Activated T-cell treated with anti-CD3 and anti-CD28 coated beads for 48 hours (primary cell): ENCODE data around the gene PEX10.
A peak's percentile ranks its signal among the peaks of the same experiment; 100 is the strongest.
"Not testable (repeated sequence)": the region's sequence is repeated elsewhere in the genome, so short reads cannot be mapped to it uniquely, and the experiment has no call there.

Source experiments
- DNase-seq: peaks from one replicate; pipeline ENCODE4 v3.0.0-alpha.2; 2020; ENCODE audit warnings: low read depth

PEX10 gene

GRCh38 chr1:2443277-2444137 lies 31.1 kb upstream of the PEX10 start:
- DNase-seq = peak; percentile 23

- no peak for DNase-seq
These were observed 30.3 kb upstream of the PEX10 start for GRCh38 chr1:2442661-2443060.

DNA sequence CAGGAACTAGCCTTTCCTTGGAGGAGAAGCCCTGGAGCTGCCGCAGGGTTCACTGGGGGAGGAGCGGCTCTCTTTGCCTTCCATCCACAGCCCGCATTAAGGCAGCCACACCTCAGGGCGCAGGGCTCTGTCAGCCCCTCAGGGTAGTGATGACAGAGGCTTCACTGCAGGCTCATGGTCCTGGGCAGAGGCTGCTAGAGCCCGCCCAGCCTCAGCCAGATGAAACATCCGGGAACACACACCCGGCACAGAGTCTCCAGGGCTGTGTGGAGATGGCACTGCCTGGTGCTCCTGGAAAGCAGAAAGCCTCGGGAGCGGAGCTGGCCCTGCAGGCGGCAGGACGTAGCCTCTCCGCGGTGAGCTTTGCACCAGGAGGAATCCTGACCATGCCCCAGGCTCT lies 29.4 kb upstream of the PEX10 start:
- no peak for DNase-seq

GRCh38 chr1:2440346-2440745 lies 28.0 kb upstream of the PEX10 start:
- DNase-seq = not testable (repeated sequence)

DNA sequence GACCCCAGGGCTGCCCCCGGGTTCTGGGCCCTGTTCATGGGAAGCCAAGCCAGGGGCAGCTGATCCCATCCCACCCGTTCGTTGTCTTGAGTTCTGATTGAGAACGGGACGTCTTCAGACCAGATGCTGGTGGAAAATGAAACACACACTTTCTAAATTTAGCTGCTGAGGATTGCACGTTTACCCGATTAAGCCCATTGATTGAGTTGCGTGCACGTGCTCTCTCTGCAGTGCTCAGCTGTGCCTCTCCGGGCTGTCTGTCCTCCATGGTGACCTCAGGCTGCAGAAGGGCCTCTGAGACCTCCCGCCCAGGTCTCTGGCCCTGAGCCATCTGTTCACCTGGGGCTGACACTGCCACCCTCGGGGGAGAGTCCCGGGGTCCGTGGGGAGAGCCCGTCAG lies 27.0 kb upstream of the PEX10 start:
- no peak for DNase-seq

DNA sequence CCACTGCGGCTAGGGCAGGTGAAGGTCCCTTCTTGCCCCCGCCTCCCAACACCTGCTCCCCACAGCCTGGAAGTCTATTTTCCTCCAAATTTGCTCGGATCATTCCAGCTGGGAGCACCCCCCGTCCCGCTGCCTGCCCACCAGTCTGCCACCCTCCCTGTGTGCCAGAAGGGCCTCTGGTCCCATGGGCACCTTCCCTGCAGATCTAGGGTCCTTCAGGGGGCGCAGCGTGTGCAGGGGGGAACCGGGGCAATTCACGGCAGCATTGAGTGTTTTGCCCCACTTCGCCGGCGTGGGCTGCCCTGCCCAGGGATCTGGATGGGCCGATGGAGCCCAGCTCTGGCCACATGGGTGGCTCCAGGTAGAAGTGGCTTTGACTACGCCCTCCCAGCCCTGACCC lies 26.3 kb upstream of the PEX10 start:
- DNase-seq = no peak

GRCh38 chr1:2438038-2438437 lies 25.7 kb upstream of the PEX10 start:
- no peak for DNase-seq

- no peak for DNase-seq
These were observed 25.3 kb upstream of the PEX10 start for GRCh38 chr1:2437617-2438016.

- no peak for DNase-seq
These were observed 24.5 kb upstream of the PEX10 start for GRCh38 chr1:2436876-2437275.

DNA sequence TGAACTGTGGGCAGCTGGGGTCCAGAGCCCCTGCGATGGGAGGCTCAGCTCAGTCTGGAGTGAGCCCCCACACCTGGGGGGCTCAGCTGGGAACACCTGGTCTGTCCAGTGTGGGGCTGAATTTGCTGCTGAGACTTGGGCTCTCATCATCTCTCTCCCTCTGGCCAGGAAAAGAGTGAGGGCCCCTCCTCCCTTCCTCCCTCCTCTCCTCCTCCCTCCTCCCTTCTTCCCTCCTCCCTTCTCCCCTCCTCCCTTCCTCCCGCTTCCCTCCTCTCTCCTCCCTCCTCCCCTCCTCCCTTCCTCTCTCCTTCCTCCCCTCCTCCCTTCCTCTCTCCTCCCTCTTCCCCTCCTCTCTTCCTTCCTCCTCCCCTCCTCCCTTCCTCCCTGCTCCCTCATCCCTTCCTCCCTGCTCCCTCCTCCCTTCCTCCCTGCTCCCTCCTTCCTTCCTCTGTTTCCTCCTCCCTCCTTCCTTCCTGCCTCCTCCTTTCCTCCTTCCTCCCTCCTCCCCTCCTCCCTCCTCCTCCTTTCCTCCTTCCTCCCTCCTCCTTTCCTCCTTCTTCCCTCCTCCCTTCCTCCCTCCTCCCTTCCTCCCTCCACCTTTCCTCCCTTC lies 23.5 kb upstream of the PEX10 start:
- DNase-seq = no peak

DNA sequence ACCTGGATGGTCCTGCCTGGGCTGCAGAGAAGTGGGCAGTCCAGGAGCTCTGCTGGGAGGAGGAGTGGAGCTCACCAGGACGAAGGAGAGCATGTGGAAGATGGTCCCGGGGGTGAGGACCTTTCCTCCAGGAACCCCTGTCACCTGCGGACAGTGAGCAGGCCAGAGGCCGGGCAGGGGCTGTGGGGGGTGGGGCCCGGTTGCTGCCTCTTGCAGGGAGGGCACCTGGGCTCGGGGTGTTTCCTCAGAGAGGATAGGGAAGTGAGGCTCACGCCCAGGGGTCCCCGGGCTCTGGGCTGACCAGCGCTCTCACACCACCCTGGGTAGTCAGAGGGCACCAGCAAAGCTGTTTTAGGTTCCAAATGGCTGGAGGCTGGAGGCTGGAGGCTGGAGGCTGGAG lies 22.7 kb upstream of the PEX10 start:
- DNase-seq = no peak

DNA sequence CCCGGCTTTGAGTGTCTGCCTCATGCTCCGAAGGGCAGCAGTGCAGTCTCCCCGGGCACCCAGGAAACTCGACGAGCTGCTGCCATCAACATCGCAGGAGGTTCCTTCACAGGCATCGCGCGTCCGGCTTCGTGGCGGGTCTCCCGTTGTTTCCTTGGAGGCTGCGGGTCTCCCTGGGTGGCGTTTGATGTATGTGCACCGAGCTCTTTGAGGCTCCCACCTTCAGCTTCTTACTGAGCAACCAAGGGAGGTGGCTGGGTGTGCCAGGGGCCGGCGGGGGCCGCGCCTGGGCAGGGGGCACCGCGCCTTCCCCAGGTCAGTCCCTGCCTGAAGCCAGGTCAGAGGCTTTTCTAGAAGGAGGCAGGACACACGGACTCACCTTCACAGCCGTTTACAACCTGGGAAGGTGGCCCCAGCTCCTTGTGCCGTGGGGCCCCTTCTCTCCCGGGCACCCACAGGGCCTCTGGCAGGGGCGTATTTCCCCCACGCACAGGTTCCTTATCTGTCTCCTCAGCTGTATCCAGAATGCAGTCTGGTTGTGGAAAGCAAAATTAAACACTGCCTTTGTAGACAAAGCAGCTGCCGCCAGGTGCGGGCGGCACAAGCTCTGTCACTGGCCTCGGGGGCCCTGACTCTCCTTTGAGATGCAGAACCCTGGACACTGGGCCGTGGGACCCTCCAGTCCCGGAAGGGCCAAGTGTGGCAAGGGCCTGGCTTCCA lies 21.7 kb upstream of the PEX10 start:
- no peak for DNase-seq

DNA sequence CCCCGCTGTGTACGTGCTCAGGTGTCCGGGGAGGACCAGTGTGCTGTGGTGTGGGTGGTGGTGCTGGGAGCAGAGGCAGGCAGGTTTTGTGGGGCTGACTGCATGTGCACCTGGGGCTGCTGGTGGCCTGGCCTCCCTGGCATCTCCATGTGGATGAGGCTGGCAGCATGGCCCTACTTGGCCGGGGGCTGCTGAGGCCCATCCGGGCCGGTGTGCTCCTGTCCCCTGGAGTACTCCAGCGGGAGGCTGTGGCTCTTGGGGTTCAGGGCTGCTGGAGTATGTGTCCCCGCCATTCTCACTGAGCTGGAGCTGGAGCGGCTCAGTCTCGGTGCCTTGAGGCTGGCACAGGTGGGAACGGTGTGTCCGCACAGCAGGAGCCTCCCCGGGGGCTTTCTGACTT lies 20.8 kb upstream of the PEX10 start:
- DNase-seq = no peak

DNA sequence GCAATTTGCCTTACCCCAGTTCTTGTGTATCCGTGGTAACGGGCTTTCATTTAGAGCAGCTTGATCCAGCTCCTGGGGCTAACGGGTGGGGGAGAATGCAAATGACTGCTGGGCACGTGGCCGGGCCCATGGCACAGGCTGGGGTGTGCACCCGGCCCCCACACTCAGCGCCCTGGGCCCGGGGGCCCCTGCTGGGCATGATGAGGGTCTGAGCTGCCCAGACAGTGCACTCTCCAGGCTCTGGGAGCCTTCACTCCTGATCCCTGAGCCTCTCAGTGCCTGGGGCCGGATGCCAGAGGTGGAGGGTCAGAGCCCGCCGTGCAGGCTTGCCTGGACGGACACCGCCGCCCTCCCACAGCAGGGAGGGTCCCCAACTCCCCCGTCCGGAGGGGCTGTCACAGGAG lies 20.1 kb upstream of the PEX10 start:
- no peak for DNase-seq

DNA sequence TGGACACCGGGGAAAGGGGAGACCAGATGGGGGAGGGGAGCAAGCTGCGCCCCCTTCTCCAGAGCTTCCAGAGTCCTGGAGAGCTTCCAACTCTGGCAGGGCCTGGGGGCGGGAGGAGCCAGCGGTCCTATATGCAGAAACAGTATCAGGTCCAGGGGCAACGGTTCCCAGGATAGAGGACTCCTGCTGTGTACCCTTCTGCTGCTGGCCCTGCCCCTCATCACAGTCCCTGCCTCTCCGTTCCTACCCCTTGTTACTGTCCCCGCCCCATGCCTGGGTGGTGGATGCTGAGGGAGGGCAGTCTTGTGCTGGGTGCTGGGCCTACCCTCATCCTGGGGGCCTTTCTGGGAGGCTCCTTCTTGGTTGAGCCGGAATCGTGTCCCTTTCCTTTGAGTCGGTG lies 19.2 kb upstream of the PEX10 start:
- no peak for DNase-seq

GRCh38 chr1:2431103-2431502 lies 18.7 kb upstream of the PEX10 start:
- no peak for DNase-seq

DNA sequence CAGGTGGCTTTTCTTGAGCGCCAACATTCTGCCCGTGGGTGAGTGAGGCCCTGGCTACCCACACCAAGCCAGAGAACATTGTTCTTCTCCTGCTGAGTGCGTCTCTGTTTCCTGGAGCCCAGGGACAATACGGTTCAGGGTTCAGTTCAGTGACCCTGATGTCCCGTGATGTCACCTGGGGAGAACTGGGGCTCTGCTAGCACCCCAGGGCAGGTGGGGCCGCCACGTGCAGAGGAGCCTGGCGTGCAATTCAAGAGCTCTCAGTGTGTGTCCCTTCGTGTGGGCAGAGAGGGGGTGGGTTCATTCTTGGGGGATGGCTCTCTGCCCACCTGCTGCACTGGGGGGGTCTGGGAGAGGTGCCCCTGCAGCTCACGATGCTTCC lies 18.2 kb upstream of the PEX10 start:
- DNase-seq = no peak

DNA sequence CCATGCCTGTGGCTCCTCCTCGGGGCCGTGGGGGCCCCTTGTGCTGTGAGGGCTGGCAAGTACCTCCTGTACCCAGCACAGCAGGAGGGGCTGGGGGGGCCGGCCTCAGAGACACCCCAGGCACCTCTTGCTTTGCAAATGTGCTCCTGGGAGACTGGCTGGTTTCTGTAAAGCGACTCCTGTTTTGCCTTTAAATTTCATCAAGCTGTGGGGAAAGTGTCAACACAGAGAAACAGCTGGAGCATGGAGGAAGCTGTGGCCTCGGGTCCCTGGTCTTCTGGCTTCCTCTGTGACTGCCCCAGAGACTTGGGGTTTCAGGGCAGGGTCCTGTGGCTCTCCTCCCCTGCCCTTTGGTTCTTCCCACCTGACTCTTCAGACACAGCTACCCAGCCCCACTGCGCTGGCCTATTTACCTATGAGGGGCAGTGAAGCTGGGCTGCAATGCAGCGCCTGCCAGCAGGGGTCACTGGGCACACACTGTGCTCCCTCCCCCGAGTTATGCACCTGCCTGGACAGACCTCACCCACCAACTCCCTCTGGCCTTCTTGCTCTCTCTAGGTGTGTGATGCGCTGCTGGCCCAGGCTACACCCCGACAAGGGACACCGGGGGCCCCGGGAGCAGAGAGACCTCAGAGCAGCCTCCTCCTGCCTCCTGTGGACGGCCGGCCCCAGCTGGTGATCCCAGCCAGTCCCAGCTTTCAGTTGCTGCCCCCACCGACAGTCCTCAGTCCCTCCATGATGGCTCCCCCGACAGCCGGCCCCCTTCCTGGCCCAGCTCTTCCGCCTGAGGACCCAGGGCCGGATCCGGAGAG lies 17.6 kb upstream of the PEX10 start:
- peak; percentile 27 for DNase-seq

DNA sequence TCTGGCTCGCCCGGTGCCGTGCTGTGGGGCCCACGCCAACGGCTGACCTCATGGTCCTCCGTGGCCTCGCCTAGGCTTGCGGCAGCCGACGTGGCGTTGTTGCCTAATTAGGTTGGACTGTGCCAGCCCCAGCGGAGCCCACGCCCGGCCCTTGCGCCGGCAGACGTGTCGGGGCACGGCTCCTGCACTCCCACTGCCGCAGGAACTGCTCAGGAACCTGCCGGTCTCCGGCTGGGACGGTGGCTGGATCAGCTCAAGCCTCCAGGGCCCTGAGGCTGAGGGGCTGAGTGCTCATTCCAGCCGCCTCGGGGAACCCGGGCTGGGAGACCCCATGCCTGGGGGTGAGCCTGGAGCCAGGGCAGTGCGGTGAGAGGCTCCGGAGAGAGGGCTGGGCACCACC lies 16.1 kb upstream of the PEX10 start:
- DNase-seq = no peak

DNA sequence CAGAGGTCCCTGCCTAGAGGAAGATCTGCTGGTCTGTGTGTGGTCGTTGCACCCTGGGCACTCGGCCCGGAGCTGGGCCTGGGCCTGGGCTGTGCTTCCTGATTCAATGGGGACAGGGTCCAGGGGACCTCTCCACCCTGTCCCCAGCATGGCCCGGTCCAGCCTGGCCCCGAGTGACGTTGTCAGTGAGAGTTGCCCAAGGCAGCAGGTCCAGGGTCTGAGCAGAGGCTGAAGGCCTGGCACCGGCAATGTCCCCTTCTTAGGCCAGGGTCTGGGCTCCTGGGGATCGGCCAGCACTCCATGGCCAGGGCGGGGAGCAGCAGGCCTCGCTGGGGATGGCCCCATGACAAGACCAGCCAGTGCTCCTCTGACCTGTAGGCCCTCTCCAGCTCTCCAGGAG lies 15.6 kb upstream of the PEX10 start:
- no peak for DNase-seq

DNA sequence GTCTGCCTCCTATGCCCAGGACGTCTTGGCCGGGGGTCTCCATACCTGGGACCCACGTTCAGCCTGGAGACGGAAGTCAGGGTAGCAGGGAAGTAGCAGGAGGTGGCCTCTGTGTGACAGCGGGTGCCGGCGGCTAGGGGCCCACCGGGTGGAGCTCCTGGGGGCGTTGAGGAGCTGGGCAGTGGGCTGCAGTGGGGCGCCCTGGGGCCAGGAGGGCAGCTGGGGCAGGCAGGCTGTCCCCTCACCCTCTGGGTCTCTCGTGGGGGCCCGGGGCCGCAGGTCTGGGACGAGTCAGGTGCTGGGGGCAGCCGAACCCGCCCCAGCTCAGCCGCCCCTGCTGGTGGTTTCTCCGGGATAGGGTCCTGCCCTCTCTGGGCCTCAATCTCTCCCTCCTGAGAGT lies 14.7 kb upstream of the PEX10 start:
- DNase-seq = no peak

DNA sequence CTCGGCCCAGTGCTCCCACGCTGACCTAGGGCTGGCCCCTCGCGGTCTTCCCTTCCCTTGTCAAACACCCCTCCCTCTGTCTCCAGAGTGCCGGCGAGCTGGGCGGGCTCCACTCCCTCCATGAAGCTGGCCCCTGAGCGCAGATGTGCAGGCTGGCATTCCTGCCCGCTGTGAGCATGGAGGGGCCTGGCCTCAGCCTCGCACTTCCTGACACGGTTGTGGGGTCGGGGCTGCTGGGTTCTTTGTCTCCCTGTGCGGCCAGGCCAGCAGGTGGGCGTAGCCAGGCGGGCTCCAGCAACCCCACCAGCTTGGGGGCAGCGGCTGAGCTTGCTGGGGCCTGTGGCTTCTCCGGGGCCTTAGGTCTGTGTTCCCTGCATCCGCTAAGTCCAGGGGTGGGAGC lies 14.2 kb upstream of the PEX10 start:
- no peak for DNase-seq
